SK-N-SH (cell line): ENCODE measurements around the gene SNX24. TPM values are rescaled to one million over a fixed set of nuclear protein-coding genes. Genes with fewer than 3 reads are reported as not detected.

Source experiments
- CTCF ChIA-PET: fragments of 300-600, 350-600 bp; formaldehyde crosslinking; extraction: SDS; loops from one replicate; lab custom pipeline; 2021; lab: Yijun Ruan, JAX
- POLR2A ChIA-PET: fragments of 350-600 bp; sonication (Branson Sonifier 250); formaldehyde crosslinking; extraction: SDS; loops from one replicate; lab custom pipeline; 2020; ENCODE audit warnings: antibody characterized with exemption, inconsistent platforms; lab: Yijun Ruan, JAX
- DNase-seq: peaks from one replicate; pipeline ENCODE4 v3.0.0; 2012
- H2AFZ ChIP-seq: fragments of 200-600 bp; sonication (generic); 2 replicates; pipeline ENCODE4 v1.8.1; 2016; ENCODE audit warnings: antibody characterized with exemption, mild to moderate bottlenecking, low read depth
- H3F3A ChIP-seq: fragments of 200-600 bp; sonication (generic); replicated peaks from 2 replicates; pipeline ENCODE3; 2016; ENCODE audit warnings: antibody characterized with exemption, mild to moderate bottlenecking; ENCODE audit not compliant: insufficient read depth
- H3K27ac ChIP-seq, 2 experiments: fragments of 200-500 bp in 1 of 2; fragments of 200-600 bp in 1 of 2; sonication (Bioruptor generic) in 1 of 2; sonication (generic), shearing (Covaris generic) in 1 of 2; 2 replicates each; pipeline versions ENCODE4 v1.5.1 to v1.6.1; 2014 to 2016; ENCODE audit warnings: low read depth in 2 of 2, inconsistent platforms in 1 of 2, low read length in 1 of 2, mild to moderate bottlenecking in 1 of 2, mixed read lengths in 1 of 2
- H3K27me3 ChIP-seq: fragments of 200-600 bp; sonication (generic), shearing (Covaris generic); 2 replicates; pipeline ENCODE4 v1.6.1; 2016; ENCODE audit warnings: mixed run types; ENCODE audit not compliant: insufficient read depth
- H3K36me3 ChIP-seq, 2 experiments: fragments of 200-500 bp in 1 of 2; fragments of 200-600 bp in 1 of 2; sonication (Bioruptor generic) in 1 of 2; sonication (generic) in 1 of 2; replicated peaks in 1 of 2; 2 replicates each; pipeline versions ENCODE3 to v1.5.1; 2014 to 2016; ENCODE audit warnings: low read length in 1 of 2, mild to moderate bottlenecking in 1 of 2; ENCODE audit not compliant: insufficient read depth in 2 of 2, control insufficient read depth in 1 of 2
- H3K4me1 ChIP-seq, 2 experiments: fragments of 200-500 bp in 1 of 2; fragments of 200-600 bp in 1 of 2; sonication (Bioruptor generic) in 1 of 2; sonication (generic), shearing (Covaris generic) in 1 of 2; 2 replicates each; pipeline versions ENCODE4 v1.5.1 to v1.6.1; 2014 to 2016; ENCODE audit warnings: low read depth in 1 of 2, low read length in 1 of 2, mixed run types in 1 of 2; ENCODE audit not compliant: insufficient read depth in 2 of 2, control insufficient read depth in 1 of 2
- H3K4me2 ChIP-seq: fragments of 200-600 bp; sonication (generic), shearing (Covaris generic); 2 replicates; pipeline ENCODE4 v1.6.1; 2017; ENCODE audit warnings: mixed run types
- H3K4me3 ChIP-seq, 2 experiments: fragments of 200-500 bp in 1 of 2; fragments of 200-600 bp in 1 of 2; sonication (Bioruptor generic) in 1 of 2; sonication (generic), shearing (Covaris generic) in 1 of 2; 2 replicates each; pipeline versions ENCODE4 v1.5.1 to v1.8.1; 2014 to 2016; ENCODE audit warnings: low read depth in 2 of 2, inconsistent platforms in 1 of 2, low read length in 1 of 2, mild to moderate bottlenecking in 1 of 2, mixed read lengths in 1 of 2, moderate library complexity in 1 of 2
- H3K79me2 ChIP-seq: fragments of 200-600 bp; sonication (generic); 2 replicates; pipeline ENCODE4 v1.8.1; 2017; ENCODE audit warnings: mild to moderate bottlenecking; ENCODE audit not compliant: insufficient read depth
- H3K9ac ChIP-seq: fragments of 200-600 bp; sonication (generic); 2 replicates; pipeline ENCODE4 v1.6.1; 2017; ENCODE audit warnings: mixed run types
- H3K9me2 ChIP-seq: fragments of 200-600 bp; sonication (generic); 2 replicates; pipeline ENCODE4 v1.6.1; 2017; ENCODE audit warnings: mixed run types
- H3K9me3 ChIP-seq: fragments of 200-600 bp; sonication (generic); 2 replicates; pipeline ENCODE4 v1.6.1; 2017; ENCODE audit warnings: mixed run types, mild to moderate bottlenecking, moderate library complexity
- H4K20me1 ChIP-seq: fragments of 200-600 bp; sonication (generic); 2 replicates; pipeline ENCODE4 v1.6.1; 2017; ENCODE audit warnings: mild to moderate bottlenecking, mixed run types; ENCODE audit not compliant: insufficient read depth
- CHD2 ChIP-seq: fragments of 150-350 bp; IDR thresholded peaks from 2 replicates; pipeline ENCODE4 v1.6.1; 2018; ENCODE audit warnings: low read length; ENCODE audit not compliant: partially characterized antibody
- ELF1 ChIP-seq: IDR thresholded peaks from 2 replicates; pipeline ENCODE4 v1.4.0; 2012
- FOXJ3 ChIP-seq: sonication (generic); formaldehyde crosslinking; IDR thresholded peaks from 2 replicates; pipeline ENCODE4 v1.5.1; 2020; ENCODE audit warnings: mild to moderate bottlenecking, missing genetic modification reagents
- FOXM1 ChIP-seq: IDR thresholded peaks from 2 replicates; pipeline ENCODE4 v1.4.0; 2012; ENCODE audit warnings: low read depth, mild to moderate bottlenecking
- IRF3 ChIP-seq: fragments of 150-350 bp; IDR thresholded peaks from 2 replicates; pipeline ENCODE4 v1.6.1; 2016; ENCODE audit warnings: mild to moderate bottlenecking, low read depth, low read length
- MAX ChIP-seq: IDR thresholded peaks from 2 replicates; pipeline ENCODE4 v1.4.0; 2012; ENCODE audit warnings: low read depth
- MXI1 ChIP-seq: IDR thresholded peaks from 2 replicates; pipeline ENCODE4 v1.6.1; 2012; ENCODE audit warnings: mild to moderate bottlenecking, low read depth, low read length, improper control_type of control experiment
- RCOR1 ChIP-seq: fragments of 150-350 bp; IDR thresholded peaks from 2 replicates; pipeline ENCODE4 v1.6.1; 2017; ENCODE audit warnings: antibody characterized with exemption, low read length
- RXRA ChIP-seq: IDR thresholded peaks from 2 replicates; pipeline ENCODE4 v1.4.0; 2012; ENCODE audit warnings: low read depth, mild to moderate bottlenecking, borderline replicate concordance
- TAF1 ChIP-seq: IDR thresholded peaks from 2 replicates; pipeline ENCODE4 v1.6.1; 2012; ENCODE audit warnings: low read depth, mild to moderate bottlenecking, low read length, moderate library complexity, borderline replicate concordance
- WGBS: methylation state at CpG from one replicate; pipeline ENCODE4 v1.1.6; 2017; ENCODE audit warnings: low lambda C conversion rate; 5-methylcytosine and 5-hydroxymethylcytosine counted together
- polyA plus RNA-seq, 3 experiments: library from polyadenylated mRNA; depleted of rRNA; stranded (reverse); fragments of >200 nt; gene quantifications; 2 replicates each; pipeline ENCODE4 v1.2.3, GENCODE V29; 2012
- TF ChIP-seq, protein P1 (sequence below): IDR thresholded peaks from 2 replicates; pipeline ENCODE4 v1.4.0; 2012; ENCODE audit warnings: low read depth, borderline replicate concordance
- TF ChIP-seq, protein P2 (sequence below): IDR thresholded peaks from 2 replicates; pipeline ENCODE4 v1.4.0; 2012; ENCODE audit warnings: low read depth, borderline replicate concordance
- TF ChIP-seq, protein P3 (sequence below): fragments of 150-350 bp; IDR thresholded peaks from 2 replicates; pipeline ENCODE4 v1.6.1; 2017; ENCODE audit warnings: antibody characterized with exemption, low read length, low read depth, borderline replicate concordance

SNX24 gene
- polyA plus RNA-seq, 1 of the 3 experiments (the other 2 are of a cell fraction), result 8.2 TPM

- ChIA-PET POLR2A (no interaction called here), CTCF (interaction anchor here (0.9 to 1.8 kb wide), 3 partner anchors 22 to 471 kb away, joined by 3 to 6 read pairs (median 3); no protein-coding TSS in a partner anchor)
- no peak for DNase-seq
- Histone ChIP-seq H3K36me3 (peaks cover 0 to 4% of the 10 kb centered on the region in 2 experiments), H3K9me2 (no peaks in the 10 kb centered on the region), H3K4me3 (no peak overlapping the region), H3K79me2 (peaks cover 12% of the 10 kb centered on the region; the same call in 1 of the 2 replicates), H3K4me2 (no peak overlapping the region), H3K4me1 (peaks cover 5 to 9% of the 10 kb centered on the region in 2 experiments; a peak in 3 of 4 replicates), H3F3A (no peaks in the 10 kb centered on the region), H4K20me1 (no peaks in the 10 kb centered on the region), H3K9ac (no peak overlapping the region), H2AFZ (no peak overlapping the region), H3K27me3 (no peaks in the 10 kb centered on the region), H3K9me3 (no peaks in the 10 kb centered on the region), H3K27ac (no peak overlapping the region)
- no peak for TF ChIP-seq MXI1
- no peak for TF ChIP-seq FOXM1
- no peak for TF ChIP-seq MAX
- no peak for TF ChIP-seq IRF3
- no peak for TF ChIP-seq TAF1
- no peak for TF ChIP-seq RCOR1
- TF ChIP-seq, protein P1, sequence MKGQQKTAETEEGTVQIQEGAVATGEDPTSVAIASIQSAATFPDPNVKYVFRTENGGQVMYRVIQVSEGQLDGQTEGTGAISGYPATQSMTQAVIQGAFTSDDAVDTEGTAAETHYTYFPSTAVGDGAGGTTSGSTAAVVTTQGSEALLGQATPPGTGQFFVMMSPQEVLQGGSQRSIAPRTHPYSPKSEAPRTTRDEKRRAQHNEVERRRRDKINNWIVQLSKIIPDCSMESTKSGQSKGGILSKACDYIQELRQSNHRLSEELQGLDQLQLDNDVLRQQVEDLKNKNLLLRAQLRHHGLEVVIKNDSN, result no peak
- TF ChIP-seq, protein P2, sequence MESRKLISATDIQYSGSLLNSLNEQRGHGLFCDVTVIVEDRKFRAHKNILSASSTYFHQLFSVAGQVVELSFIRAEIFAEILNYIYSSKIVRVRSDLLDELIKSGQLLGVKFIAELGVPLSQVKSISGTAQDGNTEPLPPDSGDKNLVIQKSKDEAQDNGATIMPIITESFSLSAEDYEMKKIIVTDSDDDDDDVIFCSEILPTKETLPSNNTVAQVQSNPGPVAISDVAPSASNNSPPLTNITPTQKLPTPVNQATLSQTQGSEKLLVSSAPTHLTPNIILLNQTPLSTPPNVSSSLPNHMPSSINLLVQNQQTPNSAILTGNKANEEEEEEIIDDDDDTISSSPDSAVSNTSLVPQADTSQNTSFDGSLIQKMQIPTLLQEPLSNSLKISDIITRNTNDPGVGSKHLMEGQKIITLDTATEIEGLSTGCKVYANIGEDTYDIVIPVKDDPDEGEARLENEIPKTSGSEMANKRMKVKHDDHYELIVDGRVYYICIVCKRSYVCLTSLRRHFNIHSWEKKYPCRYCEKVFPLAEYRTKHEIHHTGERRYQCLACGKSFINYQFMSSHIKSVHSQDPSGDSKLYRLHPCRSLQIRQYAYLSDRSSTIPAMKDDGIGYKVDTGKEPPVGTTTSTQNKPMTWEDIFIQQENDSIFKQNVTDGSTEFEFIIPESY, result no peak
- TF ChIP-seq ELF1, result no peak
- TF ChIP-seq RXRA, result no peak
- no peak for TF ChIP-seq FOXJ3 (CRISPR knock-in tag)
- no peak for TF ChIP-seq CHD2
- TF ChIP-seq, protein P3, sequence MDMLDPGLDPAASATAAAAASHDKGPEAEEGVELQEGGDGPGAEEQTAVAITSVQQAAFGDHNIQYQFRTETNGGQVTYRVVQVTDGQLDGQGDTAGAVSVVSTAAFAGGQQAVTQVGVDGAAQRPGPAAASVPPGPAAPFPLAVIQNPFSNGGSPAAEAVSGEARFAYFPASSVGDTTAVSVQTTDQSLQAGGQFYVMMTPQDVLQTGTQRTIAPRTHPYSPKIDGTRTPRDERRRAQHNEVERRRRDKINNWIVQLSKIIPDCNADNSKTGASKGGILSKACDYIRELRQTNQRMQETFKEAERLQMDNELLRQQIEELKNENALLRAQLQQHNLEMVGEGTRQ, result no peak
- WGBS, result 99% methylated on average over 4 of the region's 4 CpGs
Observed at GRCh38 chr5:122874179-122874875, 28.9 kb downstream of the SNX24 start.
